K562 (cell line): Measurements from ENCODE around the gene SLC25A51. TPM values are rescaled to one million over a fixed set of nuclear protein-coding genes. Genes with fewer than 3 reads are reported as not detected.

Experiments
- ATAC-seq: fragments of 200-7000 bp; cut with Tn5 transposase; 3 replicates; pipeline ENCODE4 v1.9.1; 2020; ENCODE audit warnings: moderate library complexity
- BruUV-seq: library from RNA; stranded (reverse); fragments of 400-500 nt; replicated peaks from 2 replicates; lab custom pipeline; 2021; lab: Mats Ljungman, UMichigan
- CTCF ChIA-PET: fragments of 300-600 bp; formaldehyde crosslinking; extraction: SDS; loops from one replicate; lab custom pipeline; 2021; ENCODE audit warnings: low intra/inter-chr PET ratio; lab: Yijun Ruan, JAX
- POLR2A ChIA-PET: fragments of 300-600, 350-650 bp; sonication (Branson Sonifier 250); formaldehyde crosslinking; extraction: SDS; loops from one replicate; lab custom pipeline; 2021; ENCODE audit warnings: antibody characterized with exemption, inconsistent platforms; lab: Yijun Ruan, JAX
- DNase-seq, 4 experiments: peaks; one replicate each; pipeline versions ENCODE4 v3.0.0 to v3.0.0-alpha.2; 2011 to 2018; ENCODE audit warnings: low spot score in 3 of 4, mixed read lengths in 3 of 4; ENCODE audit errors: extremely low read depth in 1 of 4
- FAIRE-seq: peaks from 2 replicates; lab custom pipeline; 2011; peaks lifted over from hg19 to GRCh38; lab: Jason Lieb, UNC
- H2AFZ ChIP-seq: 2 replicates; pipeline ENCODE4 v1.6.0; 2011; ENCODE audit warnings: low read depth, low read length, control low read depth, inconsistent platforms
- H3K27ac ChIP-seq: fragments of 200-600 bp; 3 replicates; pipeline ENCODE4 v1.8.0; 2011; ENCODE audit warnings: low read depth, mild to moderate bottlenecking, control low read depth, inconsistent platforms, low read length, moderate library complexity, mixed read lengths; ENCODE audit errors: extremely low read depth
- H3K27me3 ChIP-seq, 2 experiments: fragments of 300-600 bp in 1 of 2; 2 replicates in 1 of 2; 3 replicates in 1 of 2; pipeline versions ENCODE4 v1.6.0 to v1.8.0; 2011; ENCODE audit warnings: inconsistent platforms in 2 of 2, low read length in 2 of 2, mild to moderate bottlenecking in 1 of 2, mixed read lengths in 1 of 2, moderate library complexity in 1 of 2; ENCODE audit not compliant: control insufficient read depth in 2 of 2, insufficient read depth in 2 of 2
- H3K36me3 ChIP-seq: fragments of 300-600 bp; 3 replicates; pipeline ENCODE4 v1.8.0; 2011; ENCODE audit warnings: mild to moderate bottlenecking, low read length, inconsistent platforms; ENCODE audit not compliant: control insufficient read depth, insufficient read depth
- H3K4me1 ChIP-seq, 2 experiments: fragments of 200-600 bp in 1 of 2; replicated peaks in 1 of 2; 2 replicates in 1 of 2; 3 replicates in 1 of 2; pipeline versions ENCODE4 v1.5.1 to v1.8.0; 2011; ENCODE audit warnings: inconsistent platforms in 2 of 2, low read length in 2 of 2, mild to moderate bottlenecking in 1 of 2, mixed read lengths in 1 of 2, moderate library complexity in 1 of 2; ENCODE audit not compliant: control insufficient read depth in 2 of 2, insufficient read depth in 2 of 2
- H3K4me2 ChIP-seq: 2 replicates; pipeline ENCODE4 v1.6.1; 2011; ENCODE audit warnings: low read length, control low read depth, inconsistent platforms, mixed read lengths; ENCODE audit not compliant: insufficient read depth
- H3K4me3 ChIP-seq: fragments of 200-600 bp; sonication (generic), shearing (Covaris generic); 2 replicates; pipeline ENCODE4 v1.5.1; 2016; ENCODE audit warnings: control low read depth, inconsistent platforms
- H3K79me2 ChIP-seq: fragments of 200-600 bp; 3 replicates; pipeline ENCODE4 v1.8.0; 2011; ENCODE audit warnings: low read length, inconsistent platforms; ENCODE audit not compliant: control insufficient read depth, insufficient read depth
- H3K9ac ChIP-seq, 2 experiments: 2 replicates each; pipeline versions ENCODE4 v1.6.0 to v1.6.1; 2011; ENCODE audit warnings: low read depth in 2 of 2, low read length in 2 of 2, control low read depth in 1 of 2, inconsistent platforms in 1 of 2, mild to moderate bottlenecking in 1 of 2, mixed read lengths in 1 of 2; ENCODE audit not compliant: insufficient read depth in 1 of 2
- H3K9me1 ChIP-seq: one replicate; pipeline ENCODE4 v1.6.0; 2011; ENCODE audit warnings: inconsistent platforms, mild to moderate bottlenecking, low read length, moderate library complexity; ENCODE audit not compliant: control insufficient read depth, insufficient read depth
- H3K9me3 ChIP-seq: replicated peaks from 2 replicates; pipeline ENCODE4 v1.5.1; 2011; ENCODE audit warnings: low read depth, low read length, inconsistent platforms; ENCODE audit not compliant: control insufficient read depth, insufficient read depth
- H4K20me1 ChIP-seq: replicated peaks from 2 replicates; pipeline ENCODE4 v1.6.1; 2011; ENCODE audit warnings: low read length, inconsistent platforms, mixed read lengths; ENCODE audit not compliant: control insufficient read depth, insufficient read depth
- CXXC5 ChIP-seq: fragments of 250-450 bp; sonication (Bioruptor Pico); IDR thresholded peaks from 2 replicates; pipeline ENCODE4 v1.8.0; 2022; ENCODE audit warnings: inconsistent platforms, mild to moderate bottlenecking, moderate library complexity
- MED1 ChIP-seq: sonication (generic); formaldehyde crosslinking; IDR thresholded peaks from 2 replicates; pipeline ENCODE4 v1.8.1; 2023; ENCODE audit warnings: missing genetic modification reagents, borderline replicate concordance
- MTF1 ChIP-seq: fragments of 250-450 bp; sonication (Bioruptor Pico); IDR thresholded peaks from 2 replicates; pipeline ENCODE4 v1.9.0; 2021; ENCODE audit warnings: moderate library complexity, mild to moderate bottlenecking, inconsistent platforms, borderline replicate concordance
- NBN ChIP-seq: fragments of 450-650 bp; IDR thresholded peaks from 2 replicates; pipeline ENCODE4 v1.6.1; 2016; ENCODE audit warnings: low read depth, mild to moderate bottlenecking
- NR4A1 ChIP-seq, 2 experiments: fragments of 250-450 bp in 1 of 2; fragments of 450-650 bp in 1 of 2; sonication (Bioruptor Pico) in 1 of 2; IDR thresholded peaks; 2 replicates each; pipeline versions ENCODE4 v1.4.0 to v1.6.1; 2016 to 2020; ENCODE audit warnings: mild to moderate bottlenecking in 2 of 2, missing compliant biosample characterization in 1 of 2, missing genetic modification characterization in 1 of 2, moderate library complexity in 1 of 2
- PHTF2 ChIP-seq: fragments of 250-450 bp; sonication (Bioruptor Pico); IDR thresholded peaks from 2 replicates; pipeline ENCODE4 v1.5.0; 2021; ENCODE audit warnings: mild to moderate bottlenecking
- ZNF407 ChIP-seq: fragments of 450-650 bp; IDR thresholded peaks from 2 replicates; pipeline ENCODE4 v1.6.1; 2016; ENCODE audit warnings: low read depth
- ZNF695 ChIP-seq: fragments of 450-650 bp; formaldehyde crosslinking; IDR thresholded peaks from 2 replicates; pipeline ENCODE4 v1.4.0; 2020; ENCODE audit warnings: mild to moderate bottlenecking, moderate library complexity
- WGBS: fragments of 100-300 bp; shearing (Covaris generic); methylation state at CpG from one replicate; pipeline ENCODE4 v1.1.6; 2016; ENCODE audit warnings: low coverage, mixed read lengths; ENCODE audit not compliant: insufficient coverage; ENCODE audit errors: missing lambda C conversion rate; 5-methylcytosine and 5-hydroxymethylcytosine counted together
- in situ Hi-C: fragments of 300-500 bp; cut with MboI; formaldehyde crosslinking; loops from 4 replicates; pipeline ENCODE4 v1.15.0; 2018; ENCODE audit warnings: inconsistent platforms, mixed read lengths
- intact Hi-C: fragments of 100-400 bp; cut with micrococcal nuclease; formaldehyde crosslinking; loops from 2 replicates; pipeline ENCODE4 v1.14.2; 2022
- polyA plus RNA-seq, 8 experiments: library from polyadenylated mRNA; depleted of rRNA in 4 of 8; stranded (reverse) in 5 of 8; unstranded in 3 of 8; fragments of >200 nt; fragmentation: Nextera tagmentation in 2 of 8; fragmentation: Illumina TruSeq in 1 of 8; extraction: Ambion mirVana in 2 of 8; extraction: Trizol in 1 of 8; gene quantifications; 2 replicates each; pipeline versions ENCODE4 v1.2.1 to v1.2.3, GENCODE V29; 2011 to 2014; ENCODE audit warnings: inconsistent platforms in 1 of 8, missing spikeins in 1 of 8
- total RNA-seq, 7 experiments: library from RNA; depleted of rRNA in 6 of 7; stranded (reverse); fragments of >200 nt in 6 of 7; fragmentation: Illumina TruSeq in 2 of 7; extraction: Trizol in 2 of 7; gene quantifications; 2 replicates each; pipeline versions ENCODE4 v1.2.1 to v1.2.3, GENCODE V29; 2011 to 2021; ENCODE audit warnings: low replicate concordance in 1 of 7
- TF ChIP-seq, protein P1 (sequence below): sonication (generic); formaldehyde crosslinking; IDR thresholded peaks from 2 replicates; pipeline ENCODE4 v1.8.1; 2023; ENCODE audit warnings: mild to moderate bottlenecking, missing genetic modification reagents, moderate library complexity
- TF ChIP-seq, protein P2 (sequence below): fragments of 250-450 bp; sonication (Bioruptor Pico); IDR thresholded peaks from 2 replicates; pipeline ENCODE4 v1.8.0; 2022; ENCODE audit warnings: moderate library complexity, mild to moderate bottlenecking, inconsistent platforms

The SLC25A51 gene
- total and polyA plus RNA-seq, 9 of the 15 experiments (the other 6 are each of a cell fraction or from before 2014, with no cell fraction given) = 9.1 to 40.7 (median 24.5) TPM

GRCh38 chr9:37947977-37948376 lies 44.0 kb upstream of the SLC25A51 start:
- peaks cover 44% of the 10 kb centered on the region; the same call in 2 of the 3 replicates for H3K36me3 ChIP-seq
- H3K4me1 ChIP-seq = peaks cover 2 to 11% of the 10 kb centered on the region in 2 experiments; a peak in 2 of 5 replicates
- no peak overlapping the region for H3K4me3 ChIP-seq
- peaks cover 10% of the 10 kb centered on the region for H3K9me1 ChIP-seq
- ChIA-PET CTCF (no interaction called here), POLR2A (interaction anchor here (1.0 to 1.1 kb wide), 2 partner anchors 10 kb away, joined by 4 to 6 read pairs; no protein-coding TSS in a partner anchor)
- H4K20me1 ChIP-seq = peaks cover 12% of the 10 kb centered on the region; the same call in 1 of the 2 replicates
- no peak overlapping the region for H2AFZ ChIP-seq
- H3K79me2 ChIP-seq = no peaks in the 10 kb centered on the region
- no peak for DNase-seq
- BruUV-seq = no TSS peak
- no peaks in the 10 kb centered on the region for H3K27me3 ChIP-seq
- WGBS = 79% methylated on average over 9 of the region's 9 CpGs
- ATAC-seq = no peak
- no peak overlapping the region for H3K27ac ChIP-seq
- H3K9me3 ChIP-seq = no peaks in the 10 kb centered on the region
- no peak overlapping the region for H3K4me2 ChIP-seq
- in situ Hi-C loops = no loop called here
- intact Hi-C loops = no loop called here
- FAIRE-seq = no peak
- H3K9ac ChIP-seq = no peak overlapping the region
- TF ChIP-seq, protein P1, sequence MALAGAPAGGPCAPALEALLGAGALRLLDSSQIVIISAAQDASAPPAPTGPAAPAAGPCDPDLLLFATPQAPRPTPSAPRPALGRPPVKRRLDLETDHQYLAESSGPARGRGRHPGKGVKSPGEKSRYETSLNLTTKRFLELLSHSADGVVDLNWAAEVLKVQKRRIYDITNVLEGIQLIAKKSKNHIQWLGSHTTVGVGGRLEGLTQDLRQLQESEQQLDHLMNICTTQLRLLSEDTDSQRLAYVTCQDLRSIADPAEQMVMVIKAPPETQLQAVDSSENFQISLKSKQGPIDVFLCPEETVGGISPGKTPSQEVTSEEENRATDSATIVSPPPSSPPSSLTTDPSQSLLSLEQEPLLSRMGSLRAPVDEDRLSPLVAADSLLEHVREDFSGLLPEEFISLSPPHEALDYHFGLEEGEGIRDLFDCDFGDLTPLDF (CRISPR knock-in tag) = no peak
- TF ChIP-seq ZNF695 (CRISPR knock-in tag) (no peak), ZNF407 (no peak), CXXC5 (CRISPR knock-in tag) (no peak), MED1 (CRISPR knock-in tag) (no peak), PHTF2 (CRISPR knock-in tag) (no peak), NR4A1 (CRISPR knock-in tag; IDR thresholded peaks at IDR 0.05) (no peak), NR4A1 (tag; IDR thresholded peaks at IDR 0.05) (no peak), MTF1 (CRISPR knock-in tag) (no peak), NBN (no peak)
- TF ChIP-seq, protein P2, sequence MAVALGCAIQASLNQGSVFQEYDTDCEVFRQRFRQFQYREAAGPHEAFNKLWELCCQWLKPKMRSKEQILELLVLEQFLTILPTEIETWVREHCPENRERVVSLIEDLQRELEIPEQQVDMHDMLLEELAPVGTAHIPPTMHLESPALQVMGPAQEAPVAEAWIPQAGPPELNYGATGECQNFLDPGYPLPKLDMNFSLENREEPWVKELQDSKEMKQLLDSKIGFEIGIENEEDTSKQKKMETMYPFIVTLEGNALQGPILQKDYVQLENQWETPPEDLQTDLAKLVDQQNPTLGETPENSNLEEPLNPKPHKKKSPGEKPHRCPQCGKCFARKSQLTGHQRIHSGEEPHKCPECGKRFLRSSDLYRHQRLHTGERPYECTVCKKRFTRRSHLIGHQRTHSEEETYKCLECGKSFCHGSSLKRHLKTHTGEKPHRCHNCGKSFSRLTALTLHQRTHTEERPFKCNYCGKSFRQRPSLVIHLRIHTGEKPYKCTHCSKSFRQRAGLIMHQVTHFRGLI = no peak
